Adrenal gland (tissue), 5 donors: ENCODE measurements around the gene MUCL1.

Experiments
- POLR2A ChIP-seq, 2 donors: fragments of 450-650 bp; IDR thresholded peaks; one replicate each; pipeline ENCODE4 v1.6.1; 2017; ENCODE audit warnings: antibody characterized with exemption in 2 of 2, mild to moderate bottlenecking in 2 of 2, moderate library complexity in 1 of 2
- TF ChIP-seq, protein P1 (sequence below), 6 experiments: fragments of 450-650 bp in 4 of 6; fragments of 200-600 bp in 2 of 6; sonication (generic) in 1 of 6; IDR thresholded peaks; 1 replicate in 5 of 6; 2 replicates in 1 of 6; pipeline versions ENCODE4 v1.5.1 to v1.8.0; 2016 to 2021; ENCODE audit warnings: antibody characterized with exemption in 6 of 6, mild to moderate bottlenecking in 2 of 6, moderate library complexity in 1 of 6
- donor health status: DM: no; HTN: no; CAD: no.

DNA sequence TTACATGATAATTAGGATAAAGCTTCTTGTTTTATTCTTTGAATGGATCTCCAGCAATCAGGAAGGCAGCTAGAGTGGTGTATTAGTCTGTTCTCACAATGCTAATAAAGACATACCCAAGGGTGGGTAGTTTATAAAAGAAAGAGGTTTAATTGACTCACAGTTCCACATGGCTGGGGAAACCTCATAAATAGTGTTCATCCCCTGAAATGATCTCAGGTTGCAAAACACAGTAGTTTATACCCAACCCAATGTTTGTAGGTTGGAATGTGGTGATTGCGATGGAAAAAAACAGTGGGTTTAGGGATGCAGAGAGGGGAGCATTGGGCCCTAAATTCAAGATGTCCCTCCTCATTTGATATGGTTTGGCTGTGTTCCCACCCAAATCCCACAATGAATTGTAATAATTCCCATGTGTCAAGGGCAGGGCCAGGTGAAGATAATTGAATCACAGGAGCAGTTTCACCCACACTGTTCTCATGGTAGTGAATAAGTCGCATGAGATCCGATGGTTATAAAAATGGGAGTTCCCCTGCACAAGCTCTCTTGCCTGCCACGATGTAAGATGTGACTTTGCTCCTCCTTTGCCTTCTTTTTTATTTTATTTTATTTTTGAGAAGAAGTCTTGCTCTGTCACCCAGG lies 11.5 kb downstream of the MUCL1 start:
- TF ChIP-seq, protein P1, sequence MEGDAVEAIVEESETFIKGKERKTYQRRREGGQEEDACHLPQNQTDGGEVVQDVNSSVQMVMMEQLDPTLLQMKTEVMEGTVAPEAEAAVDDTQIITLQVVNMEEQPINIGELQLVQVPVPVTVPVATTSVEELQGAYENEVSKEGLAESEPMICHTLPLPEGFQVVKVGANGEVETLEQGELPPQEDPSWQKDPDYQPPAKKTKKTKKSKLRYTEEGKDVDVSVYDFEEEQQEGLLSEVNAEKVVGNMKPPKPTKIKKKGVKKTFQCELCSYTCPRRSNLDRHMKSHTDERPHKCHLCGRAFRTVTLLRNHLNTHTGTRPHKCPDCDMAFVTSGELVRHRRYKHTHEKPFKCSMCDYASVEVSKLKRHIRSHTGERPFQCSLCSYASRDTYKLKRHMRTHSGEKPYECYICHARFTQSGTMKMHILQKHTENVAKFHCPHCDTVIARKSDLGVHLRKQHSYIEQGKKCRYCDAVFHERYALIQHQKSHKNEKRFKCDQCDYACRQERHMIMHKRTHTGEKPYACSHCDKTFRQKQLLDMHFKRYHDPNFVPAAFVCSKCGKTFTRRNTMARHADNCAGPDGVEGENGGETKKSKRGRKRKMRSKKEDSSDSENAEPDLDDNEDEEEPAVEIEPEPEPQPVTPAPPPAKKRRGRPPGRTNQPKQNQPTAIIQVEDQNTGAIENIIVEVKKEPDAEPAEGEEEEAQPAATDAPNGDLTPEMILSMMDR (IDR thresholded peaks at IDR 0.05) = no peak
- TF ChIP-seq POLR2A (IDR thresholded peaks at IDR 0.05) = no peak
